Neural progenitor cell (in vitro differentiated cells): ENCODE measurements around the gene COQ2.

Source experiments
- EZH2 ChIP-seq: fragments of 200-600 bp; sonication (generic); IDR thresholded peaks from 2 replicates; pipeline ENCODE4 v1.6.1; 2017; ENCODE audit warnings: antibody characterized with exemption, mild to moderate bottlenecking, moderate library complexity
- EZH2phosphoT487 ChIP-seq: fragments of 200-600 bp; sonication (generic); IDR thresholded peaks from 2 replicates; pipeline ENCODE4 v1.6.1; 2017; ENCODE audit warnings: antibody characterized with exemption
- TF ChIP-seq, protein P1 (sequence below): fragments of 200-600 bp; sonication (generic); IDR thresholded peaks from 2 replicates; pipeline ENCODE4 v1.5.1; 2017; ENCODE audit warnings: antibody characterized with exemption, mild to moderate bottlenecking

DNA sequence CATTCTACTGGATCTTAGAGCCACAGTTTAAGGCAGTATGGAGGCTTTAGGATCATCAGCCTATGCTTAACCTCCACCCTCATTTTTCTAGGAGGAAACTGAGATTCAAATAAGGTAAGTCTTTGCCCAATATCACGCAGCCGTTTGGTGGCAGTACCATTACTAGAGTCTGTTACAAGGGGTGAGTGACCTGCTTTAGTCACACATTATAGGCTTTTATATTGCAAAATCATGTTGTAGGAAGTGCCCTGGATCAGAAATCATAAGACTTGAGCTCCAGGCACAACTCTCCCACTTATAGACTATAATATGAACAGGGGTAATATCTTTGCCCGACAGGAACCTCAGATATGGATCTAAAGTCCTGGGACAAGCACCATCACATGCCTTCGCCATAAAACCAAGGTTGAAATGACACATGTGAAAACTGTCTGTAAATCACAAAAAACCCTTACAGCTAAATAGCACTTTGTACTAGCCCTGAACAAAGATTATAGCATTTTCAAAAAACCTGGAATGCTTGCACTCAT is 30.8 kb upstream of the COQ2 start:
- TF ChIP-seq, protein P1, sequence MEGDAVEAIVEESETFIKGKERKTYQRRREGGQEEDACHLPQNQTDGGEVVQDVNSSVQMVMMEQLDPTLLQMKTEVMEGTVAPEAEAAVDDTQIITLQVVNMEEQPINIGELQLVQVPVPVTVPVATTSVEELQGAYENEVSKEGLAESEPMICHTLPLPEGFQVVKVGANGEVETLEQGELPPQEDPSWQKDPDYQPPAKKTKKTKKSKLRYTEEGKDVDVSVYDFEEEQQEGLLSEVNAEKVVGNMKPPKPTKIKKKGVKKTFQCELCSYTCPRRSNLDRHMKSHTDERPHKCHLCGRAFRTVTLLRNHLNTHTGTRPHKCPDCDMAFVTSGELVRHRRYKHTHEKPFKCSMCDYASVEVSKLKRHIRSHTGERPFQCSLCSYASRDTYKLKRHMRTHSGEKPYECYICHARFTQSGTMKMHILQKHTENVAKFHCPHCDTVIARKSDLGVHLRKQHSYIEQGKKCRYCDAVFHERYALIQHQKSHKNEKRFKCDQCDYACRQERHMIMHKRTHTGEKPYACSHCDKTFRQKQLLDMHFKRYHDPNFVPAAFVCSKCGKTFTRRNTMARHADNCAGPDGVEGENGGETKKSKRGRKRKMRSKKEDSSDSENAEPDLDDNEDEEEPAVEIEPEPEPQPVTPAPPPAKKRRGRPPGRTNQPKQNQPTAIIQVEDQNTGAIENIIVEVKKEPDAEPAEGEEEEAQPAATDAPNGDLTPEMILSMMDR, result no peak
- no peak for TF ChIP-seq EZH2
- TF ChIP-seq EZH2phosphoT487, result no peak
